CMK (cell line): Measurements from ENCODE around the gene TRRAP.

Experiments used
- DNase-seq: peaks from one replicate; pipeline ENCODE4 v3.0.0-alpha.2; 2010; ENCODE audit warnings: low read depth

The TRRAP gene

GRCh38 chr7:98949336-98950044, 71.2 kb downstream of the TRRAP start:
- no peak for DNase-seq

DNA sequence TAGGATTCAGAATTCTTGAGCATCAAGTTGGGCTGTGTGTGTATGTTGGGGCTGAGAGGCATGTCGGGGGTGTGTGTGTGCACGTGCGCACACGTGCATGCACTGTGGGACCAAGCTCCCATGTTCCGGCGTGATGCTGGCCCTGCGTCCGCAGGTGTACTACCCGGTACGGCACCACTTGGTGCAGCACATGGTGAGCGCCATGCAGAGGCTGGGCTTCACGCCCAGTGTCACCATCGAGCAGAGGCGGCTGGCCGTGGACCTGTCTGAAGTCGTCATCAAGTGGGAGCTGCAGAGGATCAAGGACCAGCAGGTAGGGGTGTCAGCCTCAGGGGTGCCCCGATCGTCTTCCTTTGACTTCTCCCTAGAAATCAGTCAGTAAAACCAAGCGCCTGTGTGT, 77.7 kb downstream of the TRRAP start:
- DNase-seq = no peak

GRCh38 chr7:98956469-98956868, 78.1 kb downstream of the TRRAP start:
- DNase-seq = no peak

DNA sequence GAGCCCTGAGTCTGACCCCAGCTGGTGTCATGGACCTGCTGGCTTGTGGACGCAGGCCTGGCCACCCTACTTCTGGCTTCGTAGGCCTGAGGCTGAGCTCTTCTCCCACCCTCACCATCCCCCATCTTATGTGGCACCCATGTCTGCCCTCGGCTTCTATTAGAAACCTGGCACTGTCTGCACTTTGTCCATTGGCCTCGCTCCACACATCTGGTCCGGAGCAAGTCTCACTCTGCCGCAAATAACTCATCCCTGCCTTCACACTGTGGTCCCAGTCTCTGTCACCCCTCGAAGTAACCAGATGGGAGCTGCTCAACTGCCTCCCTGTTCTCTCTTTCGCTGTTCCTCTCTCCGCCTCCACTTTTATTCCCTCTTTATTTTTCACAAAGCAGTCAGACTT, 78.6 kb downstream of the TRRAP start:
- no peak for DNase-seq

DNA sequence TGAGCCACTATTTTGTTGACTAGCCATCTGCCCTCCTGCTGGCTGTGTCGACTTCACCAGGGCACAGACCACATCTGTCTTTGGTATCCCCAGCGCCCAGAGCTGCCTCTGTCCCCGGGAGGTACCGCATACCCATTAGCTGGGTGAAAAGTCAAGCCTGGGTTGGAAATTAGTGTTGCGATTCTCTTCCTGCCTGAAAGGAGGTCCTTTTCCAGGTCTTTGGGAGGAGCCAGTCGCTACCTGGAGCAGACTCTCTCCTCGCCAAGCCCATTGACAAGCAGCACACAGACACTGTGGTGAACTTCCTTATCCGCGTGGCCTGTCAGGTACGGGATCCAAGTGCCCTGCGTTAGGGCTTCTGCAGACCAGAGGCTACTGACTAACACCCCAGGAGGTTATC, 79.4 kb downstream of the TRRAP start:
- DNase-seq = no peak

DNA sequence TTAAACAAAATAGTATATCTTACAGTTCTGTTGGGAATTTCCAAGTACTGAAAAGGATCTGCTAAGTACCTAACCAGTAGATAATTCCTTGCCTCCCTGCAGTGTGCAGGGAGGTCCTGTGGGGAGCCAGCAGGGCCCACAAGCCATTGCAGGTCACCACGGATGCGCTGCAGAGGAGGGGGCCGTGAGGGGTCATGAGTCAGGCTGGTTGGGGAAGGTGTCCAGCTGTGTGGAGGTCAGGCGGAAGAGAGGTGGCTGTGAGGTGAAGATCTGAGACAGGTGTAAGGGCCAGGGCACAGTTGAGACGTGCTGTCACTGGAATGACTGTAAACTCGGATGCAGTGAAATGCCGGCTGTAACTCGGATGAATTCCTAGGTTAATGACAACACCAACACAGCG, 80.6 kb downstream of the TRRAP start:
- DNase-seq = no peak

- DNase-seq = no peak
These were observed 85.0 kb downstream of the TRRAP start for GRCh38 chr7:98963305-98963704.

DNA sequence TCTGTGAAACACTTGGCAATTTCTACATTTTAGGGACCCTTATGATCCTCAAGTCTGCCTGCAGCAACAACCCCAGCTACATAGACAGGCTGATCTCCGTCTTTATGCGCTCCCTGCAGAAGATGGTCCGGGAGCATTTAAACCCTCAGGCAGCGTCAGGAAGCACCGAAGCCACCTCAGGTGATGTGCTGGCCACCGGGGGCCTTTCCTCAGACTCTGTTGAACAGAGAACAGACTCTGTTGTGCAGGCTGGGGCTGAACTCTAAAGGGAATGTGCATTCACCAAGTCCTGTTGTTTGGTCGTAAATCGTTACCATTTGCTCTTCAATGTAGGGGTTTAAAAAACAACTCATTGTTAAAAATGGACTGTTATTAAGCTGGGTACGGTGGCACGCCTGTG, 86.3 kb downstream of the TRRAP start:
- no peak for DNase-seq

- no peak for DNase-seq
These were observed 90.3 kb downstream of the TRRAP start for GRCh38 chr7:98968621-98969020.

GRCh38 chr7:98969386-98969785, 91.1 kb downstream of the TRRAP start:
- DNase-seq = no peak

DNA sequence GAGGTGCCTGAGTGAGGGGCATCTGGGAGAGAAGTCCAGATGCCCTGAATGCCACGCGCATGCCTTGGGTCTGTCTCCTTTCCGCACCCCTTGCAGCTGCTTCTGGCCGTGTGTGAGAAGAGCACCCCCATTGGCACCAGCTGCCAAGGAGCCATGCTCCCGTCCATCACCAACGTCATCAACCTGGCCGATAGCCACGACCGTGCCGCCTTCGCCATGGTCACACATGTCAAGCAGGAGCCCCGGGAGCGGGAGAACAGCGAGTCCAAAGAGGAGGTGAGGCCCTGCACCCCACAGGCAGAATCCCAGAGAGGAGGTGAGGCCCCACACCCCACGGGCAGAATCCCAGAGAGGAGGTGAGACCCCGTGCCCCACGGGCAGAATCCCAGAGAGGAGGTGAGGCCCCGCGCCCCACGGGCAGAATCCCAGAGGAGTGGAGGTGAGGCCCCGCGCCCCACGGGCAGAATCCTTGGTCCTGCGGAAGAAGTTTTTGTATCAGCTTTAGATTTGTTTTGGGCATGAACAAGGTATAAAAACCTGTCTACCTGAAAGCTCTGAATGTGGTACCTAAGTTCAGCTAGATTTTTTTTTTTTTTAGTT, 91.8 kb downstream of the TRRAP start:
- DNase-seq = no peak

GRCh38 chr7:98970805-98971204, 92.5 kb downstream of the TRRAP start:
- DNase-seq = no peak

DNA sequence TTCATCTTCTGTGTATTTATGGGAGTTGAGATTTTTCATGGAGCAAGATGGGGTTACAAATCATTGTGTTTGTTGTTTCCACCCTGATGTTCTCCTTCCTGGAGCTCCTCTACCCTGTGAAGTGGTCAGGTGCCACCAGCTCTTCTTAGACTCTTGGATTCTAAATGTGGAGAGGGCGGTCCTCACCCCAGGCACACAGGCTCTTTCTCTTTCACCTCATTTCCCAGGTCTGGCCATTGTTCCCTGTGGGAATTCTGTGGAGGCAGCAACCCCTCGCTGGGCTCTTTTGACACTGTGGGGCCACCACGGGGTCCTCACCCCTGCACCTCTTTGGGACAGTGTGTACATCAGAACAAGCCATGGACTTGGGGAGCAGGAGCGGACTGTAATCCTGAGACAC, 95.9 kb downstream of the TRRAP start:
- no peak for DNase-seq

DNA sequence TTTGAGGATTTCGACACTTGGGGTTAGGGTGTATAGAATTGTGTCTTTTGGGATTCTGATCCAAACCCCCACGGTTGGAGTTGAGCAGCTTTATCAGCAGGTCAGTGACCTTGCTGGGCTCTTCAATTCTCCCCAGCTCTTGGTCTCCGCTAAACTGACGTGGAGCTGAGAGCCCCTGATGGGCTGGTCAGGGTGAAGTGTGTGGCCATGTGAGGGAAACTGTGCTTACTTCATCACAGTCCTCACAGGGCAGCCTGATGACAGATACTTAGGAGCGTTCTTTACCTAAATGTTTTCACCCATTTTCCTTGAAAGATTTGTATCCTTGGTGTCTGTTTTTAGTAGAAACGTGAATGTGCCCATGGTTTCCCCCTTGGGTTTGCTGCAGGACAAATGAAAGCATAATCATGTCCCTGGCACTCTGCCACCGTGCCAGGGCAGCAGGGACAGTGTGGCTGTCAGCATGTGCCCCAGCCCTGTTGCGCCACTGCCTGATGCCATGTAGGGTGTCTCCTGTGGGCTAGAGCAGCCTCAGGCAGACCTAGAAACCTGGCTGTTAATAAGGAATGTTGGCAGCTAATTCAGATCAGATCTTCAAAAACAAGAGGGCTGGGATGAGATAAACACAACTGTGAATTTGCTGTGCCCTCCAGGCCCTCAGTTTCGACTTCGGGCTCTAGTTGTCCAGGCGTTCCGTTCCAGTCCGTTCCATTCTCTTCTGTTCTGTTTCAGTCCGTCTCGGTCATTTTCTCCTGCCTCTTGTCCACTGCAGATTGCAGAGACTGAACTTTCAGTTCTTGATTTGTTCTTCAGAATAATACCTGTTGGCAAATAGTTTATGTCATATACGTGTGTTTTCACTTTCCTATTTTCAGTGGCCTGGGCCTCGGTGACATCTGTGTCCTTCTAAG, 96.8 kb downstream of the TRRAP start:
- DNase-seq = no peak

GRCh38 chr7:98976396-98977185, 98.3 kb downstream of the TRRAP start:
- DNase-seq = no peak

GRCh38 chr7:98978672-98979071, 100.3 kb downstream of the TRRAP start:
- DNase-seq = no peak

GRCh38 chr7:98981701-98982100, 103.4 kb downstream of the TRRAP start:
- no peak for DNase-seq

- DNase-seq = no peak
These were observed 104.4 kb downstream of the TRRAP start for GRCh38 chr7:98982686-98983085.

DNA sequence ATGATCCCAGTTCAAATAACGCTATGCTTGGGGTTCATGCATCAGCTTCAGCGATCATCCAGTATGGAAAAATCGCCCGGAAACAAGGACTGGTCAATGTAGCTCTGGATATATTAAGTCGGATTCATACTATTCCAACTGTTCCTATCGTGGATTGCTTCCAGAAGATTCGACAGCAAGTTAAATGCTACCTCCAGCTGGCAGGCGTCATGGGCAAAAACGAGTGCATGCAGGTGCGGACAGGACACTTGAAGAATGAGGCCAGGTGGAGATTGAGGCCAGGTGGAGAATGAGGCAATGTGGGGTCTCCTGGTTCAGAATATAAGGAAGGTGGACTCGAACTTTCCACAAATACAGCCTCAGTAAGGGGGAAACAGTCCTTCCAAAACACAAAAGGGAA, 105.8 kb downstream of the TRRAP start:
- DNase-seq = no peak

GRCh38 chr7:98985406-98985805, 107.1 kb downstream of the TRRAP start:
- DNase-seq = no peak

GRCh38 chr7:98985945-98986344, 107.6 kb downstream of the TRRAP start:
- DNase-seq = no peak

DNA sequence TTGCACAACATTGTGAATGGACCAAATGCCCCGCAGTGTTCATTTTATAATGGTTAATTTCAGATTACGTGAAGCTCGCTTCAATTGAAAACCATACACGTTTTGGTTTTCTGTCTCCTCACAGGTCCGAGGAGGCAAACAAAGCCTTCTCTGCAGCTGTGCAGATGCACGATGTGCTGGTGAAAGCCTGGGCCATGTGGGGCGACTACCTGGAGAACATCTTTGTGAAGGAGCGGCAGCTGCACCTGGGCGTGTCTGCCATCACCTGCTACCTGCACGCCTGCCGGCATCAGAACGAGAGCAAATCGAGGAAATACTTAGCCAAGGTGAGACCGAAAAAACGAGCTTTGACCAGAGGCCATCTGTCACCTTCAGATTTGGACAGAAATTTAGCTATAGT, 110.3 kb downstream of the TRRAP start:
- no peak for DNase-seq
